Activated CD4-positive, alpha-beta memory T cell treated with anti-CD3 and anti-CD28 coated beads, Interleukin-2, amount 10 ng/mL, durations not matched to agents 7 days and 5 days (primary cell): Measurements from ENCODE around the gene ERCC6L. TPM values are rescaled to one million over a fixed set of nuclear protein-coding genes. Genes with fewer than 3 reads are reported as not detected.
A peak's percentile ranks its signal among the peaks of the same experiment; 100 is the strongest.

Experiments used
- CTCF ChIA-PET: fragments of 350-600 bp; sonication (Branson Sonifier 250); formaldehyde crosslinking; loops from one replicate; lab custom pipeline; 2021; ENCODE audit warnings: antibody characterized with exemption, inconsistent platforms; lab: Charles Lee
- POLR2A ChIA-PET: fragments of 350-600 bp; sonication (Branson Sonifier 250); formaldehyde crosslinking; loops from one replicate; lab custom pipeline; 2021; ENCODE audit warnings: antibody characterized with exemption; lab: Charles Lee
- DNase-seq: peaks from one replicate; pipeline ENCODE4 v3.0.0-alpha.2; 2020
- H3K27ac Mint-ChIP-seq: one replicate; pipeline ENCODE4 v1.8.0; 2021; ENCODE audit warnings: mild to moderate bottlenecking, mixed read lengths
- H3K27me3 Mint-ChIP-seq: one replicate; pipeline ENCODE4 v1.8.0; 2021; ENCODE audit warnings: mixed read lengths
- H3K36me3 Mint-ChIP-seq: one replicate; pipeline ENCODE4 v1.8.0; 2021; ENCODE audit warnings: low read depth, mixed read lengths
- H3K4me1 Mint-ChIP-seq: one replicate; pipeline ENCODE4 v1.8.0; 2021; ENCODE audit warnings: mixed read lengths
- H3K4me3 Mint-ChIP-seq: one replicate; pipeline ENCODE4 v1.8.0; 2021; ENCODE audit warnings: mild to moderate bottlenecking, mixed read lengths
- H3K9me3 Mint-ChIP-seq: one replicate; pipeline ENCODE4 v1.8.0; 2021; ENCODE audit warnings: mixed read lengths
- total RNA-seq, 2 experiments: library from RNA; stranded (reverse); gene quantifications; one replicate each; pipeline ENCODE4 v1.2.3, GENCODE V29; 2021

ERCC6L gene
- total RNA-seq = 1 to 10 TPM; 9.0 to 9.5 TPM

DNA sequence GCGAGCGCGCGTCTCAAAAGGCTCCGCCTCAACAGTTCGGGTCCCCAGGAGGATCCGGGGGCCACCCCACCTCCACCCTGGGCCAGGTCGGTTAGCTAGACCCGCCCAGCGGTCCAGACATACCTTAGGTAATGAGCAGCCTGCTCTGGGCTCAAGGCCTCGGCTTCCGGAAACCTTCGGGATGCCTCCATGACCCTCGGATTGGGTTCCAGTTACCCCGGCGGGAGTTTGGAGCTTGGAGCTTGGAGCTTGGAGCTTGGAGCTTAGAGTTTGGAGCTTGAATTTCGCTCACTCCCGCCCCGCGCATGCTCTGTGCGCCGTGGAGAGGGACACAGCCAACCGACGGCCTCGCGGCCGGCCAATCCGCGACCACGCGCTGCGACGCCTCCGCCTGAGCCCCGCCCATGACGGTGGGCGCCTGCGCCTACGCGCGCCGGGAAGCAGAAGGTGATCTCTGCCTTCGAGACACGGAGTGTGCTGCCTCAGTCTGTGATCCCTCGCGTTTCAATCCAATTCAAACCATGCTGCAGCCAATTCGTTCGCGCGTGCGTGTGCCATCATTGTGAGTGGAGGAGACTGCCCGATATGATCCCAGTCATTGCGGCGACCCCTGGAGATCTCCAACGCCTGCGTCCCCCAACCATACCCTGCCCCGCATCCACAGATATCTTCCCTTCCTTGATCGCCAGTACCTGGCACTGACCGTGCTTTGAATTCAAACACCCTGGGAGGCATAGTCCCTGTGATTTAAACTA lies at the start of gene ERCC6L:
Gene ERCC6L (minus strand): TSS at position 307 of the 755 bp plus-strand sequence. CDS start 116 bp downstream, at position 191.
- no peaks in the 10 kb centered on the region for H3K27me3 Mint-ChIP-seq
- H3K36me3 Mint-ChIP-seq = peaks cover 8% of the 10 kb centered on the region
- DNase-seq = peak; percentile 88
- H3K27ac Mint-ChIP-seq = peak within 1 kb of the TSS; percentile 52
- ChIA-PET POLR2A (interaction anchor here (0.6 to 1.6 kb wide), 7 partner anchors 12 to 220 kb away, joined by 3 to 20 read pairs (median 3); partner anchors contain the start of genes PIN4 and RPS4X), CTCF (interaction anchor here (1.2 to 1.4 kb wide), 2 partner anchors 38 to 57 kb away, joined by 3 to 16 read pairs; partner anchors contain the start of genes PIN4 and RPS4X)
- H3K9me3 Mint-ChIP-seq = no peaks in the 10 kb centered on the region
- peak within 1 kb of the TSS; percentile 77 for H3K4me3 Mint-ChIP-seq
- peaks cover 24% of the 10 kb centered on the region for H3K4me1 Mint-ChIP-seq

DNA sequence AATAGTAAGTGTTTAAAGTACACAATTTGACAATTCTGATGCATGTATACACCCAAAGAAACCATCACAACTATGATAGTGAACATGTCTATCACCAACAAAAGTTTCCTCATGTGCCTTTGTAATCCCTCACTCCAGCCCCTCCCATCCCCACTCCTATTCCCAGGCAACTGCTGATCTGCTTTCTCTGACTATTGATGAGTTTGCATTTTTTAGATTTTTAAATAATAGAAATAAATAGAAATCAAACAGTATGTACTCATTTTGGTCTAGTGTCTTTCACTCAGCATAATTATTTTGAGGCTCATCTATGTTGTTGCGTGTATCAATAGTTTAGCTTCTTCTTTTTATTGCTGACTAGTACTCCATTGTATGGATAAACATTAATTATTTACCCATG lies 43.5 kb upstream of the ERCC6L start:
- Mint-ChIP-seq H3K27ac (no peak overlapping the region), H3K4me3 (no peak overlapping the region), H3K9me3 (no peaks in the 10 kb centered on the region), H3K36me3 (no peaks in the 10 kb centered on the region), H3K27me3 (peaks cover 15% of the 10 kb centered on the region), H3K4me1 (peaks cover 8% of the 10 kb centered on the region)
- ChIA-PET CTCF (no interaction called here), POLR2A (no interaction called here)
- DNase-seq = no peak

GRCh38 chrX:72280321-72280845 lies 41.6 kb upstream of the ERCC6L start:
- POLR2A ChIA-PET = no interaction called here
- Mint-ChIP-seq H3K4me3 (no peak overlapping the region), H3K36me3 (peaks cover 8% of the 10 kb centered on the region), H3K27ac (no peak overlapping the region), H3K9me3 (no peaks in the 10 kb centered on the region), H3K27me3 (peaks cover 15% of the 10 kb centered on the region), H3K4me1 (peaks cover 11% of the 10 kb centered on the region)
- DNase-seq = no peak
- CTCF ChIA-PET = interaction anchor here (1.0 kb wide), 1 partner anchor 13 kb away, joined by 3 read pairs; no protein-coding TSS in a partner anchor

DNA sequence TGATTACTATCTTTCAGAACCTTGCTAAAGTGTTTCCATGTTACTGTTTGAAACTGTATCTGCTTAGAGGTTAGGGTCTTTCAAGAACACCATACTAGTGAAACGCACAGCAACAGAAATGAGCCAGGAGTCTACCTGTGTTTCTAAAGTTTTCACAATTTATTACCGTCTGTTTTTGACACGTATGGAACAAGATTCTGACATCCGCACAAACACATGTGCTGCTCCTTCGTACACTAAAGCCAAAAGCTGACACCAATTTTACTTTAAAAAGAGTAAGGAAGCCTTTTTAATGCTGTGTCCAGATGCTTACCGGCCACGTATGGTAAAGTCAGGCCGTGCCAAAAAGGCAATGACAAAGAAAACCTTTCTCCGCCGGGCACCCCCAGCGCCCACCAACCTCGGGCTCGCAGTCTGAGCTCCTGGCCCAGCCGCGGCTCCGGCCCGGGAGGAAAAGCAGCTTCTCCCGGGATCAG lies 37.7 kb upstream of the ERCC6L start:
- H3K27ac Mint-ChIP-seq = peak overlapping the region; percentile 83
- peaks cover 15% of the 10 kb centered on the region for H3K27me3 Mint-ChIP-seq
- H3K4me3 Mint-ChIP-seq = peak overlapping the region; percentile 82
- no peaks in the 10 kb centered on the region for H3K9me3 Mint-ChIP-seq
- ChIA-PET CTCF (interaction anchor here (0.8 to 2.9 kb wide), 13 partner anchors 8 to 258 kb away, joined by 3 to 21 read pairs (median 4); partner anchors contain the start of genes ERCC6L and PIN4), POLR2A (interaction anchor here (1.0 to 2.5 kb wide), 17 partner anchors 8 to 1987 kb away, joined by 3 to 20 read pairs (median 5); partner anchors contain the start of genes CITED1, ERCC6L, HDAC8 and KIF4A)
- peaks cover 47% of the 10 kb centered on the region for H3K36me3 Mint-ChIP-seq
- peaks cover 48% of the 10 kb centered on the region for H3K4me1 Mint-ChIP-seq
- no peak for DNase-seq

- Mint-ChIP-seq H3K4me1 (peaks cover 60% of the 10 kb centered on the region), H3K9me3 (no peaks in the 10 kb centered on the region), H3K27me3 (peaks cover 6% of the 10 kb centered on the region), H3K27ac (peak overlapping the region; percentile 83), H3K36me3 (peaks cover 55% of the 10 kb centered on the region), H3K4me3 (peak overlapping the region; percentile 82)
- DNase-seq = no peak
- POLR2A ChIA-PET = interaction anchor here (0.8 kb wide), 1 partner anchor 36 kb away, joined by 3 read pairs; the partner anchor contains the start of gene ERCC6L
- CTCF ChIA-PET = no interaction called here
Observed at GRCh38 chrX:72274526-72274925, 35.7 kb upstream of the ERCC6L start.

GRCh38 chrX:72273718-72274117 lies 34.9 kb upstream of the ERCC6L start:
- no peaks in the 10 kb centered on the region for H3K9me3 Mint-ChIP-seq
- peak overlapping the region; percentile 82 for H3K4me3 Mint-ChIP-seq
- no peaks in the 10 kb centered on the region for H3K27me3 Mint-ChIP-seq
- H3K36me3 Mint-ChIP-seq = peaks cover 58% of the 10 kb centered on the region
- peaks cover 62% of the 10 kb centered on the region for H3K4me1 Mint-ChIP-seq
- ChIA-PET POLR2A (no interaction called here), CTCF (interaction anchor here (1.5 kb wide), 1 partner anchor 29 kb away, joined by 5 read pairs; no protein-coding TSS in a partner anchor)
- DNase-seq = peak; percentile 19
- peak overlapping the region; percentile 83 for H3K27ac Mint-ChIP-seq

DNA sequence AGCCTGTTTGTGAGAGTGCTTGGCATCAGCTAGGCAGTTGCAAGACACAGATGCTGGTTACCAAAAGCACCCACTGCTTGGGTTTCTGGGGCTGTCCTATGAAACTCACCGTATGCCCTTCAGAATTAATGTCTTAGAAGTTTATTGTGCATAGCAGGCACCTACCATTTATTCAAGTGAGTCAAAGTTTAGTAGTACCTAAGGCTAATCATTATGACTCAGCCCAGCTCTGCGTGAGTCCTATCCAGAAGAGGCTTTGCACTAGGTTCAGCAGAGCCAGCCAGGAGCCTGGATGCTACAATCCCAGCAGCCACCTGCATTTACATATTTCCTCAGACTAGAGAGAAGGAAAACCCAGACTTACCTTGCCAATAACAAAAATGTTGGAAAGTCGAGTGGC lies 34.0 kb upstream of the ERCC6L start:
- no peak overlapping the region for H3K4me3 Mint-ChIP-seq
- H3K27ac Mint-ChIP-seq = peak overlapping the region; percentile 63
- DNase-seq = no peak
- POLR2A ChIA-PET = no interaction called here
- peaks cover 60% of the 10 kb centered on the region for H3K4me1 Mint-ChIP-seq
- H3K36me3 Mint-ChIP-seq = peaks cover 62% of the 10 kb centered on the region
- no peaks in the 10 kb centered on the region for H3K27me3 Mint-ChIP-seq
- no peaks in the 10 kb centered on the region for H3K9me3 Mint-ChIP-seq
- CTCF ChIA-PET = interaction anchor here (1.5 kb wide), 1 partner anchor 28 kb away, joined by 5 read pairs; no protein-coding TSS in a partner anchor

DNA sequence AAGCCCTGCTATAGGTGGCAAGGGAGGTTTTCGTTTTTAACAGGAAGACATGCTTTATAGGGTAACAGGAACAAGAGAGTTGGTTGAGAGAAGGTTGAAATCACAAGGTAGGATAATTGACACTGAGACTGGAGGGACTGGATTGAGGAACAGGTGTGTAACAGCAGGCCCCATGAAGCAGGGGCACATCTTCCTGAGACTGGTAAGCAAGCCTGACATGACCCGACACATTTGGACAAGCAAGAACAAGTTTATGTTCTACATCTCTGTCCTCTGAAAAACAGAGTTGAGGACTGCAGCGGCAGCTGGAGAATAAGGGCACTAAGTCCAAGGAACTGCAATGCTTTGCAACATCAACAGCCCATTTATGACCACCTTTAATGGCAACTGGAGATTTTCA lies 33.0 kb upstream of the ERCC6L start:
- no peaks in the 10 kb centered on the region for H3K9me3 Mint-ChIP-seq
- peak overlapping the region; percentile 3 for H3K4me3 Mint-ChIP-seq
- POLR2A ChIA-PET = no interaction called here
- H3K4me1 Mint-ChIP-seq = peaks cover 59% of the 10 kb centered on the region
- H3K27ac Mint-ChIP-seq = peak overlapping the region; percentile 47
- CTCF ChIA-PET = no interaction called here
- H3K27me3 Mint-ChIP-seq = no peaks in the 10 kb centered on the region
- H3K36me3 Mint-ChIP-seq = peaks cover 65% of the 10 kb centered on the region
- no peak for DNase-seq

- ChIA-PET CTCF (interaction anchor here (0.7 kb wide), 1 partner anchor 26 kb away, joined by 5 read pairs; no protein-coding TSS in a partner anchor), POLR2A (no interaction called here)
- Mint-ChIP-seq H3K9me3 (no peaks in the 10 kb centered on the region), H3K27me3 (no peaks in the 10 kb centered on the region), H3K27ac (peak overlapping the region; percentile 47), H3K4me1 (peaks cover 59% of the 10 kb centered on the region), H3K4me3 (no peak overlapping the region), H3K36me3 (peaks cover 65% of the 10 kb centered on the region)
- DNase-seq = no peak
Observed at GRCh38 chrX:72271091-72271788, 32.4 kb upstream of the ERCC6L start.

DNA sequence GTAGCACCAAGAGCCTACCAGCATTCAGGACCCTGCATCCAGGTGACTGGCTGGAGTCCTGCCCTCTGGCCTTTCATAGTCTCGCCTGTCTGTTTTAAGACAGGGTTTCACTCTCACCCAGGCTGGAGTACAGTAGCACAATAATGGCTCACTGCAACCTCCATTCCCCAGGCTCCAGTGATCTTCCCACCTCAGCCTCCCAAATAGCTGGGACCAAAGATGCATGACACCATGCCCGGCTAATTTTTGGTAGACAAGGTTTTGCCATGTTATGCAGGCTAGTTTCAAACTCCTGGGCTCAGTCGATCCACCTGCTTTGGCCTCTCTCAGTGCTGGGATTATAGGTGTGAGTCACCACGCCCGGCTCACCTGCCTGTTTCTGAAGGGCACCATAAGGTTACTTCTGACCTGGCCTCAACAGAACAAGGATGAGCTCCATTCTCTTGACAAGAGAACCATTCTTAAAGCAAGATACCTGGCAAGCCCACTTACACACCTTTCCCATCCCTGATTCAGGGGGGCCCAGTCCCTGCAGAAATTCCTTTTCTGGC lies 31.6 kb upstream of the ERCC6L start:
- H3K4me1 Mint-ChIP-seq = peaks cover 57% of the 10 kb centered on the region
- no peak for DNase-seq
- POLR2A ChIA-PET = no interaction called here
- H3K36me3 Mint-ChIP-seq = peaks cover 57% of the 10 kb centered on the region
- H3K4me3 Mint-ChIP-seq = no peak overlapping the region
- H3K9me3 Mint-ChIP-seq = no peaks in the 10 kb centered on the region
- CTCF ChIA-PET = interaction anchor here (0.7 kb wide), 1 partner anchor 25 kb away, joined by 5 read pairs; no protein-coding TSS in a partner anchor
- peak overlapping the region; percentile 80 for H3K27ac Mint-ChIP-seq
- no peaks in the 10 kb centered on the region for H3K27me3 Mint-ChIP-seq

DNA sequence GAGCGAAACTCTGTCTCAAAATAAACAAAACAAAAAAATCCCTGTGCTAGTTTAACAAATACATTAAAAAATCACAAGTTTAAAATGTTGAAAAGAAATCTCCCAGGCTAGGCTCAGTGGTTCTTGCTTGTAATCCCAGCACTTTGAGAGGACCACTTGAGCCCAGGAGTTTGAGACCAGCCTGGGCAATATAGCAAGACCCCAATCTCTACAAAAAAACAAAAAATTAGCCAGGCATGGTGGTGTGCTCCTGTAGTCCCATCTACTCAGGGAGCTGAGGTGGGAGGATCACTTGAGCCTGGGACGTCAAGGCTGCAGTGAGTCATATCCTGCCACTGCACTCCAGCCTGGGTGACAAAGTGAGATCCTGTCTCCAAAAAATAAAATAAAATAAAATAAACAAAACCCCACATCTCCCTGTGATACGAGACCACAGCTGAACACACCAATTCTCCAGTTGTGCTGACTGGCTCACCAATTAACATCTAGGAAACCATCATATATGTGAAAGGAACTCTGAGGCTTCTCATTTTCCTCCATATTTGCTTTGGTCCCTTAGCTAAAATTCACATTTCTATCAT lies 30.9 kb upstream of the ERCC6L start:
- peak; percentile 40 for DNase-seq
- Mint-ChIP-seq H3K4me1 (peaks cover 52% of the 10 kb centered on the region), H3K27ac (peak overlapping the region; percentile 80), H3K9me3 (no peaks in the 10 kb centered on the region), H3K4me3 (no peak overlapping the region), H3K27me3 (no peaks in the 10 kb centered on the region), H3K36me3 (peaks cover 50% of the 10 kb centered on the region)
- ChIA-PET CTCF (no interaction called here), POLR2A (interaction anchor here (1.5 kb wide), 1 partner anchor 31 kb away, joined by 3 read pairs; the partner anchor contains the start of gene ERCC6L)
